Right lung (tissue), 5 donors: ENCODE results near the gene CD24. TPM values are rescaled to one million over a fixed set of nuclear protein-coding genes. Genes with fewer than 3 reads are reported as not detected.
"Not testable (repeated sequence)": the region's sequence is repeated elsewhere in the genome, so short reads cannot be mapped to it uniquely, and the experiment has no call there.

ENCODE experiments used
- DNase-seq, 2 donors: peaks; one replicate each; pipeline ENCODE4 v3.0.0-alpha.2; 2013
- polyA plus RNA-seq, 5 donors: library from polyadenylated mRNA; unstranded; fragments of 120-200 nt; gene quantifications; one replicate each; pipeline versions ENCODE4 v1.2.1 to v1.2.3, GENCODE V29; 2013; ENCODE audit warnings: inconsistent platforms in 1 of 5, low replicate concordance in 1 of 5; ENCODE audit not compliant: insufficient read length in 5 of 5, insufficient read depth in 1 of 5

CD24 gene
- polyA plus RNA-seq, 5 donors = 122 to 224 (median 165) TPM

GRCh38 chr6:106973018-106973835, 1.3 kb downstream of the CD24 start:
- peak in 1 of 2 donors; percentile 14 for DNase-seq

GRCh38 chr6:106972500-106972899, 2.0 kb downstream of the CD24 start:
- DNase-seq = peak in 1 of 2 donors; percentile 23

GRCh38 chr6:106970769-106971168, 3.8 kb downstream of the CD24 start:
- not testable (repeated sequence) for DNase-seq

GRCh38 chr6:106967936-106968555, 6.5 kb downstream of the CD24 start:
- no peak for DNase-seq

GRCh38 chr6:106966671-106967640, 7.6 kb downstream of the CD24 start:
- no peak for DNase-seq

- no peak for DNase-seq
Observed at GRCh38 chr6:106966229-106966628, 8.3 kb downstream of the CD24 start.

- no peak for DNase-seq
Observed at GRCh38 chr6:106964954-106965353, 9.6 kb downstream of the CD24 start.

- DNase-seq = no peak
Observed at GRCh38 chr6:106964099-106964498, 10.4 kb downstream of the CD24 start.

- no peak for DNase-seq
Observed at GRCh38 chr6:106963544-106963943, 11.0 kb downstream of the CD24 start.

GRCh38 chr6:106961801-106962200, 12.7 kb downstream of the CD24 start:
- DNase-seq = no peak

- DNase-seq = no peak
Observed at GRCh38 chr6:106961136-106961535, 13.4 kb downstream of the CD24 start.

GRCh38 chr6:106959985-106960384, 14.5 kb downstream of the CD24 start:
- no peak for DNase-seq

GRCh38 chr6:106939848-106940247, 34.7 kb downstream of the CD24 start:
- no peak for DNase-seq

- DNase-seq = no peak
Observed at GRCh38 chr6:106939208-106939607, 35.3 kb downstream of the CD24 start.

- peak; percentile 42 to 54 for DNase-seq
Observed at GRCh38 chr6:106927531-106928398, 46.8 kb downstream of the CD24 start.

- DNase-seq = no peak
Observed at GRCh38 chr6:106925948-106926347, 48.6 kb downstream of the CD24 start.

- no peak for DNase-seq
Observed at GRCh38 chr6:106924694-106925523, 49.6 kb downstream of the CD24 start.

- DNase-seq = no peak
Observed at GRCh38 chr6:106922626-106923025, 51.9 kb downstream of the CD24 start.
